Hepatocyte (in vitro differentiated cells): ENCODE data around the gene GLI1. TPM values are rescaled to one million over a fixed set of nuclear protein-coding genes. Genes with fewer than 3 reads are reported as not detected.

Experiments used
- DNase-seq: peaks from one replicate; pipeline ENCODE4 v3.0.0-alpha.2; 2016; ENCODE audit warnings: low spot score
- H2AFZ ChIP-seq: fragments of 200-600 bp; sonication (generic); 2 replicates; pipeline ENCODE4 v1.6.0; 2016; ENCODE audit warnings: antibody characterized with exemption, mild to moderate bottlenecking
- H3K27ac ChIP-seq: fragments of 200-600 bp; sonication (generic); 2 replicates; pipeline ENCODE4 v1.5.1; 2016; ENCODE audit warnings: mild to moderate bottlenecking
- H3K27me3 ChIP-seq: fragments of 200-600 bp; sonication (generic); 2 replicates; pipeline ENCODE4 v1.6.1; 2016
- H3K36me3 ChIP-seq: fragments of 200-600 bp; sonication (generic); replicated peaks from 2 replicates; pipeline ENCODE4 v1.5.1; 2016; ENCODE audit warnings: low read depth; ENCODE audit not compliant: insufficient read depth
- H3K4me1 ChIP-seq: fragments of 200-600 bp; sonication (generic); 2 replicates; pipeline ENCODE4 v1.5.1; 2016; ENCODE audit warnings: mild to moderate bottlenecking, moderate library complexity; ENCODE audit not compliant: insufficient read depth
- H3K4me2 ChIP-seq: fragments of 200-600 bp; sonication (generic); 2 replicates; pipeline ENCODE4 v1.6.0; 2016
- H3K4me3 ChIP-seq: fragments of 200-600 bp; sonication (generic); 2 replicates; pipeline ENCODE4 v1.5.1; 2016; ENCODE audit warnings: mild to moderate bottlenecking
- H3K79me2 ChIP-seq: fragments of 200-600 bp; sonication (generic); 2 replicates; pipeline ENCODE4 v1.6.0; 2017; ENCODE audit warnings: mild to moderate bottlenecking
- H3K9me2 ChIP-seq: fragments of 200-600 bp; sonication (generic); replicated peaks from 2 replicates; pipeline ENCODE4 v1.6.0; 2017; ENCODE audit warnings: mild to moderate bottlenecking; ENCODE audit not compliant: insufficient read depth
- H3K9me3 ChIP-seq: fragments of 200-600 bp; sonication (generic); 2 replicates; pipeline ENCODE4 v1.5.1; 2016; ENCODE audit warnings: low read depth, mild to moderate bottlenecking
- H4K20me1 ChIP-seq: fragments of 200-600 bp; sonication (generic); 2 replicates; pipeline ENCODE4 v1.6.0; 2016; ENCODE audit warnings: mild to moderate bottlenecking; ENCODE audit not compliant: insufficient read depth, poor library complexity, severe bottlenecking
- EZH2 ChIP-seq: fragments of 200-600 bp; sonication (generic); IDR thresholded peaks from 2 replicates; pipeline ENCODE4 v1.6.1; 2016; ENCODE audit warnings: antibody characterized with exemption, mild to moderate bottlenecking, borderline replicate concordance
- EZH2phosphoT487 ChIP-seq: fragments of 200-600 bp; sonication (generic); IDR thresholded peaks from one replicate; pipeline ENCODE4 v1.6.1; 2018; ENCODE audit warnings: antibody characterized with exemption, mild to moderate bottlenecking, low read depth, moderate library complexity; ENCODE audit not compliant: unreplicated experiment, severe bottlenecking
- WGBS: methylation state at CpG from one replicate; pipeline ENCODE4 v1.1.6; 2016; ENCODE audit warnings: low lambda C conversion rate; ENCODE audit errors: missing lambda C conversion rate; 5-methylcytosine and 5-hydroxymethylcytosine counted together
- polyA plus RNA-seq: library from polyadenylated mRNA; unstranded; fragments of >200 nt; fragmentation: Nextera tagmentation; extraction: Ambion mirVana; gene quantifications from 2 replicates; pipeline ENCODE4 v1.2.1, GENCODE V29; 2016
- total RNA-seq: library from RNA; depleted of rRNA; stranded (reverse); fragments of >200 nt; gene quantifications from 2 replicates; pipeline ENCODE4 v1.2.3, GENCODE V29; 2014
- TF ChIP-seq, protein P1 (sequence below): fragments of 200-600 bp; sonication (generic); IDR thresholded peaks from 2 replicates; pipeline ENCODE4 v1.5.1; 2016; ENCODE audit warnings: antibody characterized with exemption, mild to moderate bottlenecking; ENCODE audit not compliant: poor library complexity

Gene GLI1
- total and polyA plus RNA-seq, 2 experiments from 2014 or later: 6.0 to 7.6 TPM

DNA sequence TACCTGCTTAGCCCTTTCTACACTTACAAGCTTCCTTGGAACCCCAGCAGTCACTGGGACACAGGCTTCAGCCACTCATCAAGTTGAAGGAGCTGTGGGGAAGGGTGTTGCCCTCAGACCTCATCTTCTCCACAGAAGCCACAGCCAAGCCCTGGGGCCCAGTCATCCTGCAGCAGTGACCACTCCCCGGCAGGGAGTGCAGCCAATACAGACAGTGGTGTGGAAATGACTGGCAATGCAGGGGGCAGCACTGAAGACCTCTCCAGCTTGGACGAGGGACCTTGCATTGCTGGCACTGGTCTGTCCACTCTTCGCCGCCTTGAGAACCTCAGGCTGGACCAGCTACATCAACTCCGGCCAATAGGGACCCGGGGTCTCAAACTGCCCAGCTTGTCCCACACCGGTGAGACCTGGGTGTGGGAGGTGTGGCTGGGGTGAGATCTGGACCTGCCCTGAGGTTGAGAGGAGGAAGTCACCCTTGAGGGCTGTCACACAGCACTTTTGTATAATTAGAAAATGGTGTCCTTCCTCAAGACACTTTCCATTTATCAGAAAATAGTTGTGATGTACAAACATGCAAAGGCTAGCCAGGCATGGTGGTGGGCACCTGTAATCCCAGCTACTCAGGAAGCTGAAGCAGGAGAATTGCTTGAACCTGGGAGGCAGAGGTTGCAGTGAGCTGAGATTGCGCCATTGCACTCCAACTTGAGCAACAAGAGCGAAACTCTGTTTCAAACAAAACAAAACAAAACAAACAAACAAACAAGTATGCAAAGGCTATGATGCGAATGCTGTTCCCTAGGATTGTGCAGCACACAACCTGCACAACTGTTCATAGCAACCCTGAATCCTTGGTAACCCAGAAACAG lies 9.9 kb downstream of the GLI1 start:
- Histone ChIP-seq H3K36me3 (no peaks in the 10 kb centered on the region), H3K9me2 (no peaks in the 10 kb centered on the region), H2AFZ (no peak overlapping the region), H3K27ac (no peak overlapping the region), H3K9me3 (no peaks in the 10 kb centered on the region), H4K20me1 (no peaks in the 10 kb centered on the region), H3K27me3 (peaks cover 28% of the 10 kb centered on the region), H3K4me3 (no peak overlapping the region), H3K4me1 (peaks cover 3% of the 10 kb centered on the region), H3K79me2 (no peaks in the 10 kb centered on the region), H3K4me2 (no peak overlapping the region)
- 92% methylated on average over 10 of the region's 10 CpGs for WGBS
- TF ChIP-seq, protein P1, sequence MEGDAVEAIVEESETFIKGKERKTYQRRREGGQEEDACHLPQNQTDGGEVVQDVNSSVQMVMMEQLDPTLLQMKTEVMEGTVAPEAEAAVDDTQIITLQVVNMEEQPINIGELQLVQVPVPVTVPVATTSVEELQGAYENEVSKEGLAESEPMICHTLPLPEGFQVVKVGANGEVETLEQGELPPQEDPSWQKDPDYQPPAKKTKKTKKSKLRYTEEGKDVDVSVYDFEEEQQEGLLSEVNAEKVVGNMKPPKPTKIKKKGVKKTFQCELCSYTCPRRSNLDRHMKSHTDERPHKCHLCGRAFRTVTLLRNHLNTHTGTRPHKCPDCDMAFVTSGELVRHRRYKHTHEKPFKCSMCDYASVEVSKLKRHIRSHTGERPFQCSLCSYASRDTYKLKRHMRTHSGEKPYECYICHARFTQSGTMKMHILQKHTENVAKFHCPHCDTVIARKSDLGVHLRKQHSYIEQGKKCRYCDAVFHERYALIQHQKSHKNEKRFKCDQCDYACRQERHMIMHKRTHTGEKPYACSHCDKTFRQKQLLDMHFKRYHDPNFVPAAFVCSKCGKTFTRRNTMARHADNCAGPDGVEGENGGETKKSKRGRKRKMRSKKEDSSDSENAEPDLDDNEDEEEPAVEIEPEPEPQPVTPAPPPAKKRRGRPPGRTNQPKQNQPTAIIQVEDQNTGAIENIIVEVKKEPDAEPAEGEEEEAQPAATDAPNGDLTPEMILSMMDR: no peak
- TF ChIP-seq EZH2 (no peak), EZH2phosphoT487 (no peak)
- DNase-seq: no peak

DNA sequence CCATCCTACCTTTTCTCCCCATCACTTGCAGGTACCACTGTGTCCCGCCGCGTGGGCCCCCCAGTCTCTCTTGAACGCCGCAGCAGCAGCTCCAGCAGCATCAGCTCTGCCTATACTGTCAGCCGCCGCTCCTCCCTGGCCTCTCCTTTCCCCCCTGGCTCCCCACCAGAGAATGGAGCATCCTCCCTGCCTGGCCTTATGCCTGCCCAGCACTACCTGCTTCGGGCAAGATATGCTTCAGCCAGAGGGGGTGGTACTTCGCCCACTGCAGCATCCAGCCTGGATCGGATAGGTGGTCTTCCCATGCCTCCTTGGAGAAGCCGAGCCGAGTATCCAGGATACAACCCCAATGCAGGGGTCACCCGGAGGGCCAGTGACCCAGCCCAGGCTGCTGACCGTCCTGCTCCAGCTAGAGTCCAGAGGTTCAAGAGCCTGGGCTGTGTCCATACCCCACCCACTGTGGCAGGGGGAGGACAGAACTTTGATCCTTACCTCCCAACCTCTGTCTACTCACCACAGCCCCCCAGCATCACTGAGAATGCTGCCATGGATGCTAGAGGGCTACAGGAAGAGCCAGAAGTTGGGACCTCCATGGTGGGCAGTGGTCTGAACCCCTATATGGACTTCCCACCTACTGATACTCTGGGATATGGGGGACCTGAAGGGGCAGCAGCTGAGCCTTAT lies 10.8 kb downstream of the GLI1 start:
- H3K4me2 ChIP-seq: no peak overlapping the region
- H2AFZ ChIP-seq: no peak overlapping the region
- H3K4me3 ChIP-seq: no peak overlapping the region
- H3K27me3 ChIP-seq: peaks cover 37% of the 10 kb centered on the region
- whole genome bisulfite sequencing: 98% methylated on average over 14 of the region's 14 CpGs
- peaks cover 8% of the 10 kb centered on the region for H3K4me1 ChIP-seq
- H3K9me2 ChIP-seq: no peaks in the 10 kb centered on the region
- H3K9me3 ChIP-seq: no peaks in the 10 kb centered on the region
- H3K36me3 ChIP-seq: no peaks in the 10 kb centered on the region
- DNase-seq: no peak
- TF ChIP-seq, protein P1: no peak
- TF ChIP-seq EZH2phosphoT487: no peak
- TF ChIP-seq EZH2: no peak
- no peak overlapping the region for H3K27ac ChIP-seq
- H3K79me2 ChIP-seq: no peaks in the 10 kb centered on the region
- H4K20me1 ChIP-seq: no peaks in the 10 kb centered on the region

GRCh38 chr12:57470970-57471656 lies 11.5 kb downstream of the GLI1 start:
- no peak for DNase-seq
- Histone ChIP-seq H4K20me1 (no peaks in the 10 kb centered on the region), H3K4me3 (no peak overlapping the region), H3K27me3 (peaks cover 44% of the 10 kb centered on the region), H3K79me2 (no peaks in the 10 kb centered on the region), H3K9me2 (no peaks in the 10 kb centered on the region), H3K36me3 (no peaks in the 10 kb centered on the region), H3K27ac (no peak overlapping the region), H3K4me1 (peaks cover 15% of the 10 kb centered on the region), H3K4me2 (no peak overlapping the region), H2AFZ (no peak overlapping the region), H3K9me3 (no peaks in the 10 kb centered on the region)
- TF ChIP-seq EZH2: no peak
- TF ChIP-seq, protein P1: no peak
- no peak for TF ChIP-seq EZH2phosphoT487
- WGBS: 91% methylated on average over 3 of the region's 4 CpGs
